HepG2 (cell line): ENCODE results near the gene ABCB11. TPM values are rescaled to one million over a fixed set of nuclear protein-coding genes. Genes with fewer than 3 reads are reported as not detected.

ENCODE experiments used
- ATAC-seq: fragments of 200-7000 bp; cut with Tn5 transposase; 3 replicates; pipeline ENCODE4 v1.9.1; 2020; ENCODE audit warnings: mild to moderate bottlenecking, moderate library complexity
- BruUV-seq: library from RNA; stranded (reverse); fragments of 400-500 nt; replicated peaks from 2 replicates; lab custom pipeline; 2021; lab: Mats Ljungman, UMichigan
- CTCF ChIA-PET: fragments of 300-600 bp; formaldehyde crosslinking; extraction: SDS; loops from one replicate; lab custom pipeline; 2021; ENCODE audit warnings: low total read pairs, inconsistent platforms, low intra/inter-chr PET ratio; lab: Yijun Ruan, JAX
- POLR2A ChIA-PET: fragments of 350-600 bp; sonication (Branson Sonifier 250); formaldehyde crosslinking; loops from one replicate; lab custom pipeline; 2020; ENCODE audit warnings: antibody characterized with exemption, inconsistent platforms; lab: Yijun Ruan, JAX
- DNase-seq: peaks from one replicate; pipeline ENCODE4 v3.0.0-alpha.2; 2015; ENCODE audit warnings: low spot score
- FAIRE-seq: peaks from 3 replicates; lab custom pipeline; 2011; peaks lifted over from hg19 to GRCh38; lab: Jason Lieb, UNC
- H2AFZ ChIP-seq: one replicate; pipeline ENCODE4 v1.6.1; 2011; ENCODE audit warnings: low read length, inconsistent platforms
- H3K27ac ChIP-seq: fragments of 300-600 bp; 3 replicates; pipeline ENCODE4 v1.8.0; 2011; ENCODE audit warnings: mixed run types, mild to moderate bottlenecking, mixed read lengths, low read length, inconsistent platforms; ENCODE audit not compliant: insufficient read depth; ENCODE audit errors: extremely low read length
- H3K27me3 ChIP-seq, 2 experiments: fragments of 200-600 bp in 1 of 2; 2 replicates in 1 of 2; 3 replicates in 1 of 2; pipeline versions ENCODE4 v1.6.0 to v1.8.0; 2011; ENCODE audit warnings: low read length in 2 of 2, mild to moderate bottlenecking in 2 of 2, moderate library complexity in 2 of 2, inconsistent platforms in 1 of 2; ENCODE audit not compliant: insufficient read depth in 2 of 2, control insufficient read depth in 1 of 2
- H3K36me3 ChIP-seq, 2 experiments: fragments of 200-600 bp in 1 of 2; replicated peaks in 1 of 2; 2 replicates in 1 of 2; 3 replicates in 1 of 2; pipeline versions ENCODE4 v1.5.1 to v1.8.0; 2011; ENCODE audit warnings: low read length in 2 of 2, inconsistent platforms in 1 of 2; ENCODE audit not compliant: insufficient read depth in 2 of 2, control insufficient read depth in 1 of 2
- H3K4me1 ChIP-seq: 2 replicates; pipeline ENCODE4 v1.5.1; 2012; ENCODE audit warnings: low read length, inconsistent platforms; ENCODE audit not compliant: insufficient read depth
- H3K4me2 ChIP-seq: 2 replicates; pipeline ENCODE4 v1.6.0; 2011; ENCODE audit warnings: low read depth, low read length, inconsistent platforms
- H3K4me3 ChIP-seq, 3 experiments: fragments of 200-600 bp in 1 of 3; sonication (generic), shearing (Covaris generic) in 1 of 3; replicated peaks in 1 of 3; 2 replicates each; pipeline ENCODE4 v1.5.1; 2011 to 2016; ENCODE audit warnings: low read length in 3 of 3, inconsistent platforms in 2 of 3, low read depth in 2 of 3, mild to moderate bottlenecking in 2 of 3, control low read depth in 1 of 3, mixed read lengths in 1 of 3; ENCODE audit not compliant: insufficient read depth in 1 of 3
- H3K79me2 ChIP-seq: one replicate; pipeline ENCODE4 v1.6.1; 2011; ENCODE audit warnings: low read length, inconsistent platforms; ENCODE audit not compliant: insufficient read depth
- H3K9ac ChIP-seq: 2 replicates; pipeline ENCODE4 v1.6.0; 2011; ENCODE audit warnings: mild to moderate bottlenecking, low read depth, low read length, inconsistent platforms; ENCODE audit not compliant: insufficient read depth
- H3K9me3 ChIP-seq: 2 replicates; pipeline ENCODE4 v1.5.1; 2012; ENCODE audit warnings: mild to moderate bottlenecking, low read length
- H4K20me1 ChIP-seq: 2 replicates; pipeline ENCODE4 v1.6.0; 2011; ENCODE audit warnings: inconsistent platforms, mild to moderate bottlenecking, low read length, moderate library complexity; ENCODE audit not compliant: insufficient read depth
- ATM ChIP-seq: fragments of 450-650 bp; IDR thresholded peaks from 2 replicates; pipeline ENCODE4 v1.7.1; 2017; ENCODE audit warnings: mild to moderate bottlenecking, borderline replicate concordance
- CEBPZ ChIP-seq: IDR thresholded peaks from 2 replicates; pipeline ENCODE4 v1.6.1; 2012; ENCODE audit warnings: low read length, improper control_type of control experiment
- FOSL1 ChIP-seq: sonication (generic); formaldehyde crosslinking; IDR thresholded peaks from 2 replicates; pipeline ENCODE4 v1.9.0; 2021; ENCODE audit warnings: missing genetic modification reagents, borderline replicate concordance
- MXD3 ChIP-seq: IDR thresholded peaks from 2 replicates; pipeline ENCODE4 v1.6.1; 2016; ENCODE audit warnings: mild to moderate bottlenecking, missing biosample characterization, missing genetic modification reagents
- NR1H2 ChIP-seq: sonication (generic); formaldehyde crosslinking; IDR thresholded peaks from 2 replicates; pipeline ENCODE4 v1.8.1; 2022; ENCODE audit warnings: low read depth, missing genetic modification reagents, borderline replicate concordance
- TGIF2 ChIP-seq: IDR thresholded peaks from 2 replicates; pipeline ENCODE4 v1.6.1; 2016; ENCODE audit warnings: control low read depth, missing compliant biosample characterization
- ZBTB25 ChIP-seq: IDR thresholded peaks from 2 replicates; pipeline ENCODE4 v1.6.1; 2018; ENCODE audit warnings: missing genetic modification reagents
- ZBTB33 ChIP-seq: sonication (generic); formaldehyde crosslinking; IDR thresholded peaks from 2 replicates; pipeline ENCODE4 v1.4.0; 2020; ENCODE audit warnings: missing genetic modification reagents
- ZNF33B ChIP-seq: sonication (generic); formaldehyde crosslinking; IDR thresholded peaks from 2 replicates; pipeline ENCODE4 v1.5.1; 2020; ENCODE audit warnings: mild to moderate bottlenecking, missing genetic modification reagents
- ZNF367 ChIP-seq: sonication (generic); formaldehyde crosslinking; IDR thresholded peaks from 2 replicates; pipeline ENCODE4 v1.4.0; 2020; ENCODE audit warnings: missing genetic modification reagents, borderline replicate concordance
- ZNF639 ChIP-seq: conservative IDR thresholded peaks from 2 replicates; pipeline ENCODE4 v1.6.1; 2018; ENCODE audit warnings: missing genetic modification reagents
- ZNF710 ChIP-seq: sonication (generic); formaldehyde crosslinking; IDR thresholded peaks from 2 replicates; pipeline ENCODE4 v1.5.0; 2020; ENCODE audit warnings: mild to moderate bottlenecking, missing genetic modification reagents, borderline replicate concordance
- WGBS: methylation state at CpG from one replicate; pipeline ENCODE4 v1.1.6; 2017; ENCODE audit warnings: low lambda C conversion rate; 5-methylcytosine and 5-hydroxymethylcytosine counted together
- in situ Hi-C: cut with HindIII; loops from 2 replicates; pipeline ENCODE4 v1.10.0; 2017; ENCODE audit warnings: low pct_unique_long_range_greater_than_20kb; ENCODE audit not compliant: extremely low pct_ligation_motif_present
- intact Hi-C: fragments of 100-400 bp; cut with micrococcal nuclease; formaldehyde crosslinking; loops from one replicate; pipeline ENCODE4 v1.10.0; 2022; ENCODE audit not compliant: unreplicated experiment
- polyA plus RNA-seq, 8 experiments: library from polyadenylated mRNA; depleted of rRNA in 3 of 8; stranded (reverse) in 7 of 8; unstranded in 1 of 8; fragments of >200 nt; fragmentation: Illumina TruSeq in 4 of 8; extraction: Trizol in 4 of 8; gene quantifications; 2 replicates each; pipeline versions ENCODE4 v1.2.1 to v1.2.3, GENCODE V29; 2011 to 2016; ENCODE audit warnings: low read depth in 4 of 8, missing spikeins in 1 of 8, mixed read lengths in 1 of 8; ENCODE audit not compliant: insufficient read depth in 1 of 8
- total RNA-seq, 5 experiments: library from RNA; depleted of rRNA; stranded (reverse); fragments of >200 nt; fragmentation: Illumina TruSeq; extraction: Trizol; gene quantifications; 2 replicates each; pipeline ENCODE4 v1.2.3, GENCODE V29; 2016; ENCODE audit warnings: low read depth in 1 of 5

ABCB11 gene
- total and polyA plus RNA-seq, 2 of the 13 experiments (the other 11 are each of a cell fraction or from before 2014, with no cell fraction given): not detected

GRCh38 chr2:169065422-169065821 lies 34.3 kb upstream of the ABCB11 start:
- ChIA-PET POLR2A (no interaction called here), CTCF (no interaction called here)
- intact Hi-C loops (no loop called here), in situ Hi-C loops (no loop called here)
- no peak overlapping the region for H3K4me3 ChIP-seq
- H4K20me1 ChIP-seq: no peaks in the 10 kb centered on the region
- H3K9ac ChIP-seq: no peak overlapping the region
- H3K4me2 ChIP-seq: no peak overlapping the region
- no TSS peak for BruUV-seq
- H3K27ac ChIP-seq: no peak overlapping the region
- FAIRE-seq (no peak), ATAC-seq (no peak), DNase-seq (no peak)
- H2AFZ ChIP-seq: no peak overlapping the region
- no peaks in the 10 kb centered on the region for H3K9me3 ChIP-seq
- H3K36me3 ChIP-seq: no peaks in the 10 kb centered on the region
- H3K4me1 ChIP-seq: no peaks in the 10 kb centered on the region
- no peaks in the 10 kb centered on the region for H3K79me2 ChIP-seq
- H3K27me3 ChIP-seq: peaks cover 0 to 6% of the 10 kb centered on the region in 2 experiments; a peak in 1 of 5 replicates
- 0% methylated on average over 1 of the region's 1 CpG for WGBS
- TF ChIP-seq ZNF33B: no peak
- TF ChIP-seq ZBTB33 (CRISPR knock-in tag): no peak
- no peak for TF ChIP-seq TGIF2 (CRISPR knock-in tag)
- TF ChIP-seq CEBPZ: no peak
- TF ChIP-seq MXD3: no peak
- TF ChIP-seq FOSL1 (CRISPR knock-in tag): no peak
- no peak for TF ChIP-seq ZBTB25 (CRISPR knock-in tag)
- no peak for TF ChIP-seq ZNF710 (CRISPR knock-in tag)
- no peak for TF ChIP-seq ZNF639
- TF ChIP-seq ATM: no peak
- no peak for TF ChIP-seq NR1H2 (CRISPR knock-in tag)
- no peak for TF ChIP-seq ZNF367
